HL-60 (cell line): Measurements from ENCODE around the gene PARP2.

Experiments used
- GABPA ChIP-seq: IDR thresholded peaks from 2 replicates; pipeline ENCODE4 v1.6.1; 2012; ENCODE audit warnings: low read depth
- POLR2AphosphoS5 ChIP-seq: IDR thresholded peaks from 2 replicates; pipeline ENCODE4 v1.6.1; 2012; ENCODE audit warnings: low read depth
- SPI1 ChIP-seq: IDR thresholded peaks from 2 replicates; pipeline ENCODE4 v1.6.1; 2012; ENCODE audit warnings: low read depth, mild to moderate bottlenecking, borderline replicate concordance
- TF ChIP-seq, protein P1 (sequence below): IDR thresholded peaks from one replicate; pipeline ENCODE4 v1.5.1; 2011; ENCODE audit warnings: low read length, control low read depth, inconsistent platforms; ENCODE audit not compliant: insufficient read depth
- TF ChIP-seq, protein P2 (sequence below): IDR thresholded peaks from 2 replicates; pipeline ENCODE4 v1.6.1; 2012; ENCODE audit warnings: low read depth; ENCODE audit not compliant: insufficient replicate concordance

DNA sequence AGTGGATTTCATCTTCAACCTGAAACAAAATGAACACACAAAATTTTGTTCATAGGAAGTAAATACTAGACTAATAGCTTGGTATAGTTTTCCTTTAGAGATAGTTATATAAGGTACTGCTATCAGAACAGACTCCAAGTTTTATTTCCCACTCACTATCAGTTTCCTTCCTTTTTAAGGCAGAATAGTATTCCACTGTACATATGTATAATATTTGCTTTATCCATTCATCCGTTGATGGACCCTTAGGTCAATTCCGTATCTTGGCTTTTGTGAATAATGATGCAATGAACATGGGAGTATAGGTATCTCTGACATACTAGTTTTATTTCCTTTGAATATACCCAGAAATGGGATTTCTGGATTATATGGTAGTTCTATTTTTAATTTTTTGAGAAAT is 14.1 kb upstream of the PARP2 start:
- TF ChIP-seq POLR2AphosphoS5: no peak
- TF ChIP-seq, protein P1, sequence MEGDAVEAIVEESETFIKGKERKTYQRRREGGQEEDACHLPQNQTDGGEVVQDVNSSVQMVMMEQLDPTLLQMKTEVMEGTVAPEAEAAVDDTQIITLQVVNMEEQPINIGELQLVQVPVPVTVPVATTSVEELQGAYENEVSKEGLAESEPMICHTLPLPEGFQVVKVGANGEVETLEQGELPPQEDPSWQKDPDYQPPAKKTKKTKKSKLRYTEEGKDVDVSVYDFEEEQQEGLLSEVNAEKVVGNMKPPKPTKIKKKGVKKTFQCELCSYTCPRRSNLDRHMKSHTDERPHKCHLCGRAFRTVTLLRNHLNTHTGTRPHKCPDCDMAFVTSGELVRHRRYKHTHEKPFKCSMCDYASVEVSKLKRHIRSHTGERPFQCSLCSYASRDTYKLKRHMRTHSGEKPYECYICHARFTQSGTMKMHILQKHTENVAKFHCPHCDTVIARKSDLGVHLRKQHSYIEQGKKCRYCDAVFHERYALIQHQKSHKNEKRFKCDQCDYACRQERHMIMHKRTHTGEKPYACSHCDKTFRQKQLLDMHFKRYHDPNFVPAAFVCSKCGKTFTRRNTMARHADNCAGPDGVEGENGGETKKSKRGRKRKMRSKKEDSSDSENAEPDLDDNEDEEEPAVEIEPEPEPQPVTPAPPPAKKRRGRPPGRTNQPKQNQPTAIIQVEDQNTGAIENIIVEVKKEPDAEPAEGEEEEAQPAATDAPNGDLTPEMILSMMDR: no peak
- no peak for TF ChIP-seq SPI1
- TF ChIP-seq, protein P2, sequence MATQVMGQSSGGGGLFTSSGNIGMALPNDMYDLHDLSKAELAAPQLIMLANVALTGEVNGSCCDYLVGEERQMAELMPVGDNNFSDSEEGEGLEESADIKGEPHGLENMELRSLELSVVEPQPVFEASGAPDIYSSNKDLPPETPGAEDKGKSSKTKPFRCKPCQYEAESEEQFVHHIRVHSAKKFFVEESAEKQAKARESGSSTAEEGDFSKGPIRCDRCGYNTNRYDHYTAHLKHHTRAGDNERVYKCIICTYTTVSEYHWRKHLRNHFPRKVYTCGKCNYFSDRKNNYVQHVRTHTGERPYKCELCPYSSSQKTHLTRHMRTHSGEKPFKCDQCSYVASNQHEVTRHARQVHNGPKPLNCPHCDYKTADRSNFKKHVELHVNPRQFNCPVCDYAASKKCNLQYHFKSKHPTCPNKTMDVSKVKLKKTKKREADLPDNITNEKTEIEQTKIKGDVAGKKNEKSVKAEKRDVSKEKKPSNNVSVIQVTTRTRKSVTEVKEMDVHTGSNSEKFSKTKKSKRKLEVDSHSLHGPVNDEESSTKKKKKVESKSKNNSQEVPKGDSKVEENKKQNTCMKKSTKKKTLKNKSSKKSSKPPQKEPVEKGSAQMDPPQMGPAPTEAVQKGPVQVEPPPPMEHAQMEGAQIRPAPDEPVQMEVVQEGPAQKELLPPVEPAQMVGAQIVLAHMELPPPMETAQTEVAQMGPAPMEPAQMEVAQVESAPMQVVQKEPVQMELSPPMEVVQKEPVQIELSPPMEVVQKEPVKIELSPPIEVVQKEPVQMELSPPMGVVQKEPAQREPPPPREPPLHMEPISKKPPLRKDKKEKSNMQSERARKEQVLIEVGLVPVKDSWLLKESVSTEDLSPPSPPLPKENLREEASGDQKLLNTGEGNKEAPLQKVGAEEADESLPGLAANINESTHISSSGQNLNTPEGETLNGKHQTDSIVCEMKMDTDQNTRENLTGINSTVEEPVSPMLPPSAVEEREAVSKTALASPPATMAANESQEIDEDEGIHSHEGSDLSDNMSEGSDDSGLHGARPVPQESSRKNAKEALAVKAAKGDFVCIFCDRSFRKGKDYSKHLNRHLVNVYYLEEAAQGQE: no peak
- TF ChIP-seq GABPA: no peak
